Globus pallidus (tissue), 1 donor: Measurements from ENCODE around the gene KIAA1755.
A peak's percentile ranks its signal among the peaks of the same experiment; 100 is the strongest.
"Not testable (repeated sequence)": the region's sequence is repeated elsewhere in the genome, so short reads cannot be mapped to it uniquely, and the experiment has no call there.

ENCODE experiments used
- DNase-seq: peaks from one replicate; pipeline ENCODE4 v3.0.0-alpha.2; 2015; ENCODE audit warnings: low spot score

The KIAA1755 gene

GRCh38 chr20:38290829-38291814, 30.6 kb upstream of the KIAA1755 start:
- DNase-seq, result peak; percentile 61

DNA sequence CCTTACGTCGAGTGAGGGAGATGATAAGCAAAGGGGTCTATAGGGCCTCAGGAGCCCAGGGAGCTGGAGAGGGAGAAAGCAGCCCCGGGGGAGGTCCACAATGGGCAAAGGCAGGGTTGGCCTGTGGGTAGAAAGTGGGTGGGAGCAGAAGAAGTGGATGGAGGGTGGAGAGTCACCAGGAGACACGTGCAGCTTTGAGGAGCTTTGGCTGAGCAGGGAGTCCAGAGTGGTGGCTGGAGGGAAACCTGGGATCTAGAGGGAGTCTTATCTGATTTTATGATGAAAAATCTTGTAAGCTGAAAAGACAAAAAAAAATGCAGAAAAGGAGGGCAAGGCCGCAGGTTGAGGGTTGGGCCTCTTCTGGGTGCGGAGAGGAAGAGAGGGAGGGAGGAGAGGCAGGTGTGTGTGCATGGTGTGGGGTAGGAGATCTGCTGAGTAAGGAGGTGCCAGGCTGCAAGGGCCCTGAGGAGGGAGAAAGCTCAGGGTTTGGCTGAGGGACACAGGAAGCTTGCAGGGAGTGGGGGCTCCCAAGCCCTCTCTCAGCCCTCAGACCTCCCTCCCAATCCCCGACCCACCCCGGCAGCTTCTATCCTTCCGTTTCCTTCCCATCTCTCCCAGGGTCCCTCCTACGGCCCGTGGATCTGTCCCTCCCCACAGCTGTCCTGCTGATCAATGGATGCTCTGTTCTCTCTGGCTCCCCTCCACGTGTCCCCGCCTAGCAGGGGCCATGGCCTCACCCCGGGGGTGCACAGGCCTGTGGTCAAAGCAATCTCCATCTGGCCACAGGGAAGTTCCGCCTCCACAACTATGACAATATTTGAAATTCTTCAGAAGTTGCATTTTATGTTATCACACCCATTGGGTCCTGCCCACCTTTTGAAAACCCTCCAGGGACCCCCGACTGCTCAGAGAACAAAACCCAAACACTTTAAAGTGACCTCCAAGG, 26.3 kb upstream of the KIAA1755 start:
- peak; percentile 97 for DNase-seq

DNA sequence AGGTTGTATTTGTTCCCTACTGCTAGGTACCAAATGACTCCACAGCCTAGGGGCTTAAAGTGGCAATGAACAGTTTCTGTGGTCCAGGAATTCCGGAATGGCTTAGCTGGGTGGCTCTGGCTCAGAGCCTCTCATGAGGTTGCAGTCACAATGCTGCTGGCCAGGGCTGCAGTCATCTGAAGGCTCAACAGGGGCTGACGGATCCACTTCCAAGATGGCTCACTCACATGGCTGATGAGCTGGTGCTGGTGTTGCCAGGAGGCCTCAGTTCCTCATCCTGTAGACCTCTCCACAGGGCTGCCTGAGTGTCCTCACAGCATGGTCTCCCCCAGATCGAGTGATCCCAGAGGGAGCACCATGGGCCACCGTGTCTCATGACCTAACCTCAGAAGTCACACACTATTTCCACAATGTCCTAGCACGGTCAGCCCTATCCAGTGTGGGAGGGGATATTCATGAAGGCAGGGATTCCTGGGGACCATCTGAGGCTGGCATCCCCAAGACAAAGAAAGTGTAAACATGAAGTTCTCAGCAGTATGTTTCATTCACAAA, 24.4 kb upstream of the KIAA1755 start:
- no peak for DNase-seq

DNA sequence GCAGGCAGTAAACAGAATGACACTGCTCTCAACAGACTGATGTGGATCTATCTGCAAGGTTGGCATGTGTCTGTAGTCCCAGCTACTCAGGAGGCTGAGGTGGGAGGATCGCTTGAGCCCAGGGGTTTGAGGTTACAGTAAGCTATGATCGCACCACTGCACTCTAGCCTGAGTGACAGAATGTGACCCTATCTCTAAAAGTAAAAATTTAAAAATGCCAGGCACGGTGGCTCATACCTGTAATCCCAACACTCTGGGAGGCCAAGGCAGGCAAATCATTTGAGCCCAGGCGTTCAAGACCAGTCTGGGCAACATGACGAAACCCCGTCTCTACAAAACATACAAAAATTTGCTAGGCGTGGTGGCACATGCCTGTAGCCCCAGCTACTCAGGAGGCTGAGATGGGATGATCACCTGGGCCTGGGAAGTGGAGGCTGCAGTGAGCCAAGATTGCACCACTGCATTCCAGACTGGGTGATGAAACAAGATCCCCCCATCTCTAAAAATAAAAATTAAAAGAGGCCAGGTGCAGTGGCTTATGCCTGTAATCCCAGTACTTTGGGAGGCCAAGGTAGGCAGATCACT, 23.6 kb upstream of the KIAA1755 start:
- DNase-seq, result not testable (repeated sequence)

- no peak for DNase-seq
These were observed 22.7 kb upstream of the KIAA1755 start for GRCh38 chr20:38283236-38283635.

DNA sequence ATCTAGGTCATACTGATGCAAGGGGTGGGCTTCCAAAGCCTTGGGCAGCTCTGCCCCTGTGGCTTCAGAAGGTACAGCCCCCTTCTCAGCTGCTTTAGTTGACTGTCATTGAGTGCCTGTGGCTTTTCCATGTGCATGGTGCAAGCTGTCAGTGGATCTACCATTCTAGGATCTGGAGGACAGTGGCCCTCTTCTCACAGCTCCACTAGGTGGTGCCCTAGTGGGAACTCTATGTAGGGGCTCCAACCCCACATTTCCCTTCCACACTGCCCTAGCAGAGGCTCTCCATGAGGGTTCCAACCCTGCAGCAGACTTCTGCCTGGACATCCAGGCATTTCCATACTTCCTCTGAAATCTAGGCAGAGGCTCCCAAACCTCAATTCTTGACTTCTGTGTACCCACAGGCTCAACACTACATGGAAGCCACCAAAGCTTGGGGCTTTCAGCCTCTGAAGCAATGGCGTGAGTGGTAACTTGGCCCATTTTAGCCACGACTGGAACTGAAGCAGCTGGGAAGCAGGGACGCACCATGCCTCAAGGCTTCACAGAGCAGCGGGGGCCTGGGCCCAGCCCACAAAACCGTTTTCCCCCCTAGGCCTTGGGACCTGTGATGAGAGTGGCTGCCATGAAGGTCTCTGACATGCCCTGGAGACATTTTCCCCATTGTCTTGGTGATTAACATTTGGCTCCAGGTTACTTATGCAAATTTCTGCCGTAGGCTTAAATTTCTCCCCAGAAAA, 20.8 kb upstream of the KIAA1755 start:
- not testable (repeated sequence) for DNase-seq

DNA sequence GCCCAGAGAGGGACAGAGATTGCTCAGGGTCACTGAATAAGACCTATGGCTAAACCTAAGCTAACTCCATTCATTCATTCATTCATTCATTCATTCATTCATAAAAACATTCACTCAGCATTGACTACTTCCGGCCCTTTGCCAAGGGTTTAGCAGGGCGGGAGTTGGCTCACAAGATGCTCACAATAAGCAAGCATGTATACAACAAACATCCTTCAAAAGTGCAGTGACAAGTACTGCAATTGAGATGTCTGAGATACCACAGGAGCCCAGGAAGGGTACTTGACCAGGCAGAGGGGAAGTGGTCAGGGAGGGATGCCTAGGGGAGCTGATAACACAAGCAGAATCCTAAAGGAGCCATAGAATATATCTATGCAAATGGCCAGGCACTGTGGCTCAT, 18.2 kb upstream of the KIAA1755 start:
- DNase-seq, result no peak

GRCh38 chr20:38278131-38278530, 17.6 kb upstream of the KIAA1755 start:
- DNase-seq, result peak; percentile 67

GRCh38 chr20:38277691-38278090, 17.2 kb upstream of the KIAA1755 start:
- no peak for DNase-seq

GRCh38 chr20:38277285-38277684, 16.8 kb upstream of the KIAA1755 start:
- DNase-seq, result no peak

- no peak for DNase-seq
These were observed 15.4 kb upstream of the KIAA1755 start for GRCh38 chr20:38275815-38276550.

DNA sequence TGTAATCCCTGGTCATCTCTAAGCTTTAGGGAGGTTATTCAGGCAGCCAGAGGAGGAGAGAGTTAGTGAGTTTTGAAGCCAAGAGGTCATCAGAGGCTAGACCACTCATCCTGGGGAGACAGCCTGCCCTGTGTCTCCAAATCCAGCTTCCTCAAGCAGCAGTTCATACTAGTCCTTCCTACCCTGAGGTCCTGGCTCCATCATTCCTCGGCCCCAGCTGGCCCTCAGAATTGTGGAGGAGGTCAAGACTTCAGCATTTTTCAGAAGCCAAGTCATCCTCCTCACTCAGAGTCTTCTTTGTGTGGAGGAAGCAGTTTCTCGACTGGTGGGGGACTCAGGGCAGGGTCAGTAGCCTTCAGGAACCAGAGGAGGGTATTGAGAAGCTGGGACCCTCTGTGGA, 12.4 kb upstream of the KIAA1755 start:
- no peak for DNase-seq

- DNase-seq, result no peak
These were observed 11.9 kb upstream of the KIAA1755 start for GRCh38 chr20:38272398-38272797.

DNA sequence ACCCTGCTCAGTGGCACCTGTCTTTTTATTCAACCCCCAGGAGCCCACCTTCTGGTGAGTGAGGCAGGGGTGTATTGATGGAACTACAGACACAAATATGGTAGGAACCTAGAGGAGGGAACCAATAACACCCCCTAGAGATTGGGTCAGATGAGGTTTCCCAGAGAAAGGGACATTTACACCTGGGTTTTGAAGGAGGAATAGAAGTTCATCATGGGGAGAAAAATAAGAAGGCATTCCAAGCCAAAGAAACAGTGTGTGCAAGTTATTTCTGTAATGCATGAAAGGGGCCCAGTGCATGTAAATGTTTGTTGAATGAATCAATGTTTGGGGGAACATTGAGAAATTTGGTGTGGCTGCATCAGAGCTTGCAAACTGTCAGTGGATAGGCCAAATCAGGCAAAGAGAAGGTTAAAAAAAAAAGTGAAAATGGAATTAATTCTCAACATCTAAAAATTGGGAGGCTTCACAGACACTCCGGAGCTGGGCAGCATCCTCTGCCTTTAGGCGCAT, 11.1 kb upstream of the KIAA1755 start:
- no peak for DNase-seq

DNA sequence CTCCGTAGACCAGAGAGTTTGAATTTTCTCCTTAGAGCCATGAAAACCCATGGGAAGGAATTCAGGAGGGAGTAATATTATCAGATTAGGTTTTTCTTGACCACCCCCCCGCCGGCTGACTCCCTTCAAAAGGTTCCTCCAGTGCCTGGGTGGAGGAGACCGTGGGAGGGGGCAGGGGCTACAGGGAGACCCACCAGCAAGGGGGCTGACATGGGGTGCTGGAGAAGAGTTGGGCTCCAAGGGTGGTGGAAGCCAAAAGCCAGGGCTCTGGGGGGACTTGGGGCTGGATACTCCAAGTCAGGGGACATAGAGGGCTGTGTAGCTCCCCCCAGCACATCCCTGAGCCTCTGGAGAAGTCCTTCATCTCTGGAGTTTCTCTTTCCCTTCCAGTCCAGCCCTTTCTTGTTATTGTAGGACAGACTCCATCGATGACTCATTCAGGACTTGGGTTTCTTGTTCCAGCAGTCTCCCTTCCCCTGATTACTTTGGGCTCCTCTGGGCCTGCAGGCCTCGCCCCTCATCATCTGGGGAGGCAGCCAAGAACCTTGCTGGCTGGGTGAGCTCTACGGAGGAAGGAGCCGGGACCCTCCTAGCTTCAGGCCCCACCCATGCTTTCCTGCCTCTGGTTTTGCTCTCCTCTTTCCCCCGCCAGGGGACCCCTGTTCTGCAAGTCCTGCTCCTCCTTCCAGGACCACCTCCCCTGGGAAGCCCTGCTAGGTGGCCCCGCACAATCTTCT, 10.5 kb upstream of the KIAA1755 start:
- no peak for DNase-seq

DNA sequence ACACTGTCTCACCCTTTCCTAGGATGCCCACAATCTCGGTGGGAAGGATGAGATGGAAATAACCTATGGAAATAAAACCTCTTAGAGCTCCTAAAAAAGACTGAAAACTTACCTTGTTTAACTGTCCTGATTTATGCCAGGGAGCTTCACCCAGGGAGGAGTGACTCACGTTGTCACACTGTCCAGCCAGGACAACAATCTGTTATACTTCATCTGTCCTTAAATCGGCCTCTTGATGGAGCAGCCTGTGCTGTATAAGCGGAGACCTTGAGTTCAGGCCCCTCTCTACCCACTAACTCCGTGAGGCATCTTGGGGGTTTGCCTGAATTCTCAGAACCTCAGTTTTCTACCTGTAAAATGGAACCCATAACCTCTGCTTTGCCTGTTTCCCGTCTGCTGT, 9.2 kb upstream of the KIAA1755 start:
- DNase-seq, result no peak

DNA sequence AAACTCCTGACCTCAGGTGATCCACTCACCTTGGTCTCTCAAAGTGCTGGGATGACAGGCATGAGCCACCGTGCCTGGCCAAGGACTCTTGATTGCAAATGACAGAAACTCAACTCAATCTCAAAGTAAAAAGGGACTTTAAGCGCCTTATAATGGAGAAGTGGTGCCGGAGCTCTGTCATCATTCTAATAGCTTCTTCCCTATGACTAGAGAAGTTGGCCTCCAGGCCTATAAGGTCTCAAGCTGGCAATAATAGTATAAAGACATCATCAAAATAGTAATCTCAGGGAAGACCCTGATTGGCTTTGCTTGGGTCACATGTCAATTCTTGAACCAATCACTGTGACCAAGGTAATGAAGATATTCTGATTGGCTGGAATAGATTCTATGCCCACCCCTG, 8.5 kb upstream of the KIAA1755 start:
- DNase-seq, result no peak

DNA sequence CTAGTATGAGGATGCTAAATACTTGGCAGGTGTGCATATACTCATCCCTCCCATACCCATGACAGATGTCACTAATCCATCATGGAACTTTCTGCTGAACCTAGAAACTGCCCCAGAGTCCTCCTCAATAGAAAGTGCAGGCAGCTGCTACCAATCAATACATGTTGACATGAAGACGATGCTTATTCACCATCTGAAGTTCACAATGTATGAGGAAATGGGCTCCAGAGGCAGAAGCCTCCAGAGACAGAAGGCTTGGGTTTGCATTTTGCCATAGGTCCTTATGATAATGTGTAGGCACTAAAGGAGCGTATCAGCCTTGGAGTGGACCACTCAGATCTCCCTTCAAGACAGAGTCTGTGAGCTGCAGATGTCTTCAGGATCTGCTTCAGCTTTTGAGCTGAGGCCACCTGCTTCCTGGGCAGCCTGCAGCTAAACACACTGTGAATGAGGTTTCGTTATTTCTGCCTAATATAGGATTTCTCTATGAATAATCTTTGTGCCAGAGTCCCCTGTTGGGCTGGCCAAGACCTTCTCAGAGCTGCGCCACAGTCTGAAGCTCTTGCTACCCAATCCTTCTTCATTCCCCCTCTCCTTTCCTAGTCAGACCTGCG, 7.5 kb upstream of the KIAA1755 start:
- no peak for DNase-seq

- no peak for DNase-seq
These were observed 6.8 kb upstream of the KIAA1755 start for GRCh38 chr20:38267296-38267695.
